ENCODE measurements around the gene PRKCE. TPM values are rescaled to one million over a fixed set of nuclear protein-coding genes. Genes with fewer than 3 reads are reported as not detected.

PRKCE gene
- polyA plus RNA-seq, 3 donors: 8.3 to 9.2 (median 8.7) TPM

GRCh38 chr2:46082531-46083485 lies 431.3 kb downstream of the PRKCE start:
- DNase-seq (ENCODE audit: low read depth in 3 of 3, low spot score in 2 of 3): no peak

GRCh38 chr2:46086578-46087070 lies 435.1 kb downstream of the PRKCE start:
- DNase-seq (ENCODE audit: low read depth in 3 of 3, low spot score in 2 of 3): no peak

- no peak for DNase-seq (ENCODE audit: low read depth in 3 of 3, low spot score in 2 of 3)
Measured at GRCh38 chr2:46087492-46087891, 436.0 kb downstream of the PRKCE start.

GRCh38 chr2:46091004-46091403 lies 439.5 kb downstream of the PRKCE start:
- DNase-seq (ENCODE audit: low read depth in 3 of 3, low spot score in 2 of 3): no peak

- no peak for DNase-seq (ENCODE audit: low read depth in 3 of 3, low spot score in 2 of 3)
Measured at GRCh38 chr2:46091961-46092667, 440.6 kb downstream of the PRKCE start.

GRCh38 chr2:46094689-46095088 lies 443.2 kb downstream of the PRKCE start:
- DNase-seq (ENCODE audit: low read depth in 3 of 3, low spot score in 2 of 3): no peak

- no peak for DNase-seq (ENCODE audit: low read depth in 3 of 3, low spot score in 2 of 3)
Measured at GRCh38 chr2:46095830-46096229, 444.4 kb downstream of the PRKCE start.

- DNase-seq (ENCODE audit: low read depth in 3 of 3, low spot score in 2 of 3): no peak
Measured at GRCh38 chr2:46096260-46096659, 444.8 kb downstream of the PRKCE start.

GRCh38 chr2:46097714-46098480 lies 446.4 kb downstream of the PRKCE start:
- DNase-seq (ENCODE audit: low read depth in 3 of 3, low spot score in 2 of 3): peak; percentile 72 to 83 (median 83)

- DNase-seq (ENCODE audit: low read depth in 3 of 3, low spot score in 2 of 3): no peak
Measured at GRCh38 chr2:46098621-46099062, 447.2 kb downstream of the PRKCE start.

GRCh38 chr2:46101557-46102220 lies 450.2 kb downstream of the PRKCE start:
- no peak for DNase-seq (ENCODE audit: low read depth in 3 of 3, low spot score in 2 of 3)

GRCh38 chr2:46106690-46107089 lies 455.2 kb downstream of the PRKCE start:
- DNase-seq (ENCODE audit: low read depth in 3 of 3, low spot score in 2 of 3): no peak

- no peak for DNase-seq (ENCODE audit: low read depth in 3 of 3, low spot score in 2 of 3)
Measured at GRCh38 chr2:46114996-46115395, 463.5 kb downstream of the PRKCE start.

- DNase-seq (ENCODE audit: low read depth in 3 of 3, low spot score in 2 of 3): no peak
Measured at GRCh38 chr2:46116150-46116549, 464.7 kb downstream of the PRKCE start.

GRCh38 chr2:46116553-46116991 lies 465.1 kb downstream of the PRKCE start:
- no peak for DNase-seq (ENCODE audit: low read depth in 3 of 3, low spot score in 2 of 3)

GRCh38 chr2:46117379-46117778 lies 465.9 kb downstream of the PRKCE start:
- DNase-seq (ENCODE audit: low read depth in 3 of 3, low spot score in 2 of 3): no peak

- no peak for DNase-seq (ENCODE audit: low read depth in 3 of 3, low spot score in 2 of 3)
Measured at GRCh38 chr2:46117994-46118393, 466.5 kb downstream of the PRKCE start.

- DNase-seq (ENCODE audit: low read depth in 3 of 3, low spot score in 2 of 3): peak in 1 of 3 donors; percentile 14
Measured at GRCh38 chr2:46118656-46119371, 467.3 kb downstream of the PRKCE start.

- no peak for DNase-seq (ENCODE audit: low read depth in 3 of 3, low spot score in 2 of 3)
Measured at GRCh38 chr2:46119453-46119852, 468.0 kb downstream of the PRKCE start.
